CD14-positive monocyte (primary cell): ENCODE measurements around the gene TMTC1. TPM values are rescaled to one million over a fixed set of nuclear protein-coding genes. Genes with fewer than 3 reads are reported as not detected.

Experiments used
- DNase-seq, 3 donors: peaks; one replicate each; pipeline ENCODE4 v3.0.0-alpha.2; 2011 to 2022
- H2AFZ ChIP-seq: 2 replicates; pipeline ENCODE4 v1.6.0; 2012; ENCODE audit warnings: mild to moderate bottlenecking, low read depth, low read length, inconsistent platforms; ENCODE audit not compliant: insufficient read depth, poor library complexity, severe bottlenecking
- H3K27ac ChIP-seq, 2 donors: 1 replicate in 1 of 2; 2 replicates in 1 of 2; pipeline ENCODE4 v1.5.1; 2012 to 2013; ENCODE audit warnings: low read length in 2 of 2, control low read depth in 1 of 2, inconsistent platforms in 1 of 2, low read depth in 1 of 2, mild to moderate bottlenecking in 1 of 2
- H3K27me3 ChIP-seq, 2 donors: one replicate each; pipeline versions ENCODE4 v1.6.0 to v1.6.1; 2011 to 2013; ENCODE audit warnings: low read length in 2 of 2; ENCODE audit not compliant: control insufficient read depth in 2 of 2, insufficient read depth in 2 of 2
- H3K36me3 ChIP-seq, 2 donors: replicated peaks in 1 of 2; 1 replicate in 1 of 2; 2 replicates in 1 of 2; pipeline versions ENCODE4 v1.5.1 to v1.6.1; 2012 to 2013; ENCODE audit warnings: low read length in 2 of 2, control low read depth in 1 of 2, inconsistent platforms in 1 of 2, mild to moderate bottlenecking in 1 of 2; ENCODE audit not compliant: insufficient read depth in 2 of 2, control insufficient read depth in 1 of 2
- H3K4me1 ChIP-seq, 2 donors: 1 replicate in 1 of 2; 2 replicates in 1 of 2; pipeline versions ENCODE4 v1.5.1 to v1.6.1; 2012 to 2013; ENCODE audit warnings: low read length in 2 of 2, control low read depth in 1 of 2, inconsistent platforms in 1 of 2, mild to moderate bottlenecking in 1 of 2, moderate library complexity in 1 of 2; ENCODE audit not compliant: insufficient read depth in 2 of 2, control insufficient read depth in 1 of 2
- H3K4me2 ChIP-seq: replicated peaks from 2 replicates; pipeline ENCODE3; 2012; ENCODE audit warnings: low read length, moderate library complexity, mild to moderate bottlenecking; ENCODE audit not compliant: poor library complexity, severe bottlenecking; ENCODE audit errors: extremely low read depth
- H3K4me3 ChIP-seq, 3 experiments: fragments of 200-600 bp in 1 of 3; sonication (generic) in 1 of 3; replicated peaks in 1 of 3; 1 replicate in 2 of 3; 2 replicates in 1 of 3; pipeline ENCODE4 v1.5.1; 2011 to 2013; ENCODE audit warnings: low read length in 3 of 3, mild to moderate bottlenecking in 3 of 3, control low read depth in 2 of 3, low read depth in 2 of 3, inconsistent platforms in 1 of 3, moderate library complexity in 1 of 3
- H3K79me2 ChIP-seq: 2 replicates; pipeline ENCODE4 v1.6.0; 2012; ENCODE audit warnings: mild to moderate bottlenecking, control low read depth, inconsistent platforms, low read length, moderate library complexity; ENCODE audit not compliant: insufficient read depth
- H3K9ac ChIP-seq: 2 replicates; pipeline ENCODE4 v1.6.0; 2017; ENCODE audit warnings: low read length, mild to moderate bottlenecking; ENCODE audit not compliant: insufficient read depth, poor library complexity, severe bottlenecking
- H3K9me3 ChIP-seq, 2 donors: replicated peaks in 1 of 2; 1 replicate in 1 of 2; 2 replicates in 1 of 2; pipeline versions ENCODE4 v1.5.1 to v1.6.1; 2012 to 2013; ENCODE audit warnings: low read length in 2 of 2, control low read depth in 1 of 2; ENCODE audit not compliant: control insufficient read depth in 1 of 2, insufficient read depth in 1 of 2
- H4K20me1 ChIP-seq: 2 replicates; pipeline ENCODE4 v1.6.0; 2012; ENCODE audit warnings: mild to moderate bottlenecking, low read length, control low read depth, moderate library complexity; ENCODE audit not compliant: insufficient read depth
- H3K27ac Mint-ChIP-seq, 7 donors: one replicate each; pipeline ENCODE4 v1.8.0; 2020; ENCODE audit warnings: mild to moderate bottlenecking in 7 of 7, mixed read lengths in 7 of 7, moderate library complexity in 6 of 7, inconsistent platforms in 2 of 7
- H3K27me3 Mint-ChIP-seq, 3 donors: one replicate each; pipeline ENCODE4 v1.8.0; 2021 to 2022; ENCODE audit warnings: low read depth in 3 of 3, mild to moderate bottlenecking in 3 of 3, mixed read lengths in 3 of 3, moderate library complexity in 3 of 3, inconsistent platforms in 1 of 3
- H3K36me3 Mint-ChIP-seq, 2 donors: one replicate each; pipeline ENCODE4 v1.8.0; 2020; ENCODE audit warnings: mixed read lengths in 2 of 2, inconsistent platforms in 1 of 2, mild to moderate bottlenecking in 1 of 2
- H3K4me1 Mint-ChIP-seq: one replicate; pipeline ENCODE4 v1.8.0; 2020; ENCODE audit warnings: mild to moderate bottlenecking, mixed read lengths
- H3K4me3 Mint-ChIP-seq, 2 donors: one replicate each; pipeline ENCODE4 v1.8.0; 2020; ENCODE audit warnings: mild to moderate bottlenecking in 2 of 2, mixed read lengths in 2 of 2, moderate library complexity in 1 of 2
- H3K9me3 Mint-ChIP-seq, 7 donors: one replicate each; pipeline ENCODE4 v1.8.0; 2020 to 2022; ENCODE audit warnings: mixed read lengths in 7 of 7, mild to moderate bottlenecking in 6 of 7, moderate library complexity in 6 of 7, inconsistent platforms in 2 of 7
- CTCF ChIP-seq: fragments of 200-600 bp; IDR thresholded peaks from one replicate; pipeline ENCODE4 v1.8.0; 2022; ENCODE audit warnings: antibody characterized with exemption, mild to moderate bottlenecking
- WGBS: methylation state at CpG from one replicate; pipeline ENCODE4 v1.1.5; 2013; ENCODE audit warnings: missing lambda C conversion rate; ENCODE audit not compliant: insufficient coverage; 5-methylcytosine and 5-hydroxymethylcytosine counted together
- intact Hi-C, 2 donors: fragments of 100-400 bp; cut with micrococcal nuclease; formaldehyde crosslinking; loops; one replicate each; pipeline versions ENCODE4 v1.15.0 to v1.15.1; 2023
- polyA plus RNA-seq, 3 donors: library from polyadenylated mRNA; depleted of rRNA in 1 of 3; unstranded in 2 of 3; stranded (reverse) in 1 of 3; fragments of 300-500 nt in 2 of 3; fragments of >200 nt in 1 of 3; fragmentation: Illumina TruSeq in 2 of 3; gene quantifications; 1 replicate in 2 of 3; 2 replicates in 1 of 3; pipeline ENCODE4 v1.2.3, GENCODE V29; 2012 to 2021

Gene TMTC1
- polyA plus RNA-seq, 3 donors = 0.57 to 5.6 (median 2.1) TPM

- H3K4me3 Mint-ChIP-seq = no peak overlapping the region
- DNase-seq = no peak
- peaks cover 0 to 6% of the 10 kb centered on the region in 2 donors for H3K4me1 ChIP-seq
- peaks cover 0 to 9% (median 8%) of the 10 kb centered on the region in 3 donors for H3K27me3 Mint-ChIP-seq
- no peaks in the 10 kb centered on the region for H3K79me2 ChIP-seq
- H3K4me2 ChIP-seq = no peak overlapping the region
- H3K36me3 ChIP-seq = no peaks in the 10 kb centered on the region
- H3K4me3 ChIP-seq = no peak overlapping the region
- no peaks in the 10 kb centered on the region for H3K9me3 ChIP-seq
- TF ChIP-seq CTCF = no peak
- H3K36me3 Mint-ChIP-seq = peaks cover 0 to 38% of the 10 kb centered on the region in 2 donors
- H3K9me3 Mint-ChIP-seq = peaks cover 0 to 3% (median 0%) of the 10 kb centered on the region in 7 donors
- intact Hi-C loops = no loop called here
- H3K27ac Mint-ChIP-seq = no peak overlapping the region
- H3K27ac ChIP-seq = no peak overlapping the region
- no peak overlapping the region for H3K9ac ChIP-seq
- H3K4me1 Mint-ChIP-seq = peaks cover 16% of the 10 kb centered on the region
- no peaks in the 10 kb centered on the region for H4K20me1 ChIP-seq
- 100% methylated on average over 1 of the region's 6 CpGs for WGBS
- H3K27me3 ChIP-seq = no peaks in the 10 kb centered on the region
- no peak overlapping the region for H2AFZ ChIP-seq
Observed at GRCh38 chr12:29566441-29566840, 217.3 kb downstream of the TMTC1 start.

GRCh38 chr12:29565727-29566126, 218.0 kb downstream of the TMTC1 start:
- Histone ChIP-seq H3K27ac (no peak overlapping the region), H3K79me2 (no peaks in the 10 kb centered on the region), H3K36me3 (no peaks in the 10 kb centered on the region), H3K4me3 (no peak overlapping the region), H3K4me2 (no peak overlapping the region), H3K9me3 (no peaks in the 10 kb centered on the region), H3K27me3 (no peaks in the 10 kb centered on the region), H3K4me1 (peaks cover 0 to 6% of the 10 kb centered on the region in 2 donors), H2AFZ (no peak overlapping the region), H4K20me1 (no peaks in the 10 kb centered on the region), H3K9ac (no peak overlapping the region)
- no peak for TF ChIP-seq CTCF
- 100% methylated on average over 2 of the region's 5 CpGs for WGBS
- intact Hi-C loops = no loop called here
- Mint-ChIP-seq H3K27me3 (peaks cover 0 to 9% (median 7%) of the 10 kb centered on the region in 3 donors), H3K27ac (no peak overlapping the region), H3K36me3 (peaks cover 0 to 32% of the 10 kb centered on the region in 2 donors), H3K4me3 (no peak overlapping the region), H3K9me3 (peaks cover 0 to 3% (median 0%) of the 10 kb centered on the region in 7 donors), H3K4me1 (peaks cover 16% of the 10 kb centered on the region)
- DNase-seq = no peak
